GM21526 (cell line): Measurements from ENCODE around the gene BACH2.
"Not testable (repeated sequence)": the region's sequence is repeated elsewhere in the genome, so short reads cannot be mapped to it uniquely, and the experiment has no call there.

Source experiments
- ATAC-seq: cut with Tn5 transposase; IDR thresholded peaks from one replicate; pipeline ENCODE4 v1.9.1; 2021; ENCODE audit warnings: moderate library complexity; ENCODE audit not compliant: unreplicated experiment, low FRiP score

The BACH2 gene

GRCh38 chr6:90136176-90136575 is 160.5 kb downstream of the BACH2 start:
- ATAC-seq: no peak

- ATAC-seq: no peak
These were observed 161.0 kb downstream of the BACH2 start for GRCh38 chr6:90135667-90136066.

DNA sequence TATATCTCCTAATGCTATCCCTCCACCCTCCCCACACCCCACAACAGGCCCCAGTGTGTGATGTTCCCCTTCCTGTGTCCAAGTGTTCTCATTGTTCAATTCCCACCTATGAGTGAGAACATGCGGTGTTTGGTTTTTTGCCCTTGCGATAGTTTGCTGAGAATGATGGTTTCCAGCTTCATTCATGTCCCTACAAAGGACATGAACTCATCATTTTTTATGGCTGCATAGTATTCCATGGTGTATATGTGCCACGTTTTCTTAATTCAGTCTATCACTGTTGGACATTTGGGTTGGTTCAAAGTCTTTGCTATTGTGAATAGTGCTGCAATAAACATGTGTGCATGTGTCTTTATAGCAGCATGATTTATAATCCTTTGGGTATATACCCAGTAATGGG is 163.0 kb downstream of the BACH2 start:
- ATAC-seq: not testable (repeated sequence)

GRCh38 chr6:90131614-90132423 is 164.8 kb downstream of the BACH2 start:
- no peak for ATAC-seq

DNA sequence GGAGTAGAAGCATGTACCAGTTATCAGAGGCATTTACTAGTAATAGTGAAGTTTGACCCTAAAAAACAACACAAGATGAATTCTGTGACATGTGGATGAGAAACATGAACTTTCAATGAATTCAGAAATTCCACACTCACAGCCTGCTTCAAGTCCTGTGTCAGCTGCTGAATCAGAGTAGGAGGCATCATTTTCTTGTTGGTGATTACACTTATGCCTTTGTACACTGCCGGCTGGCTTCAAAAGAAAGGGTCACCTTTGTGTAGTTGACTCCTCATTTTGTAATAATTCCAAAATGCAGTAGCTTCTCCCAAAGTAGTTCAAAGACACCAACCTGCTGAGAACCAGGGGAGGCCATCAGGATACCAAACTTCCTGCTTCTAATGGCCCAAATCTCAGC is 165.5 kb downstream of the BACH2 start:
- ATAC-seq: no peak

- ATAC-seq: not testable (repeated sequence)
These were observed 168.0 kb downstream of the BACH2 start for GRCh38 chr6:90128687-90129086.

DNA sequence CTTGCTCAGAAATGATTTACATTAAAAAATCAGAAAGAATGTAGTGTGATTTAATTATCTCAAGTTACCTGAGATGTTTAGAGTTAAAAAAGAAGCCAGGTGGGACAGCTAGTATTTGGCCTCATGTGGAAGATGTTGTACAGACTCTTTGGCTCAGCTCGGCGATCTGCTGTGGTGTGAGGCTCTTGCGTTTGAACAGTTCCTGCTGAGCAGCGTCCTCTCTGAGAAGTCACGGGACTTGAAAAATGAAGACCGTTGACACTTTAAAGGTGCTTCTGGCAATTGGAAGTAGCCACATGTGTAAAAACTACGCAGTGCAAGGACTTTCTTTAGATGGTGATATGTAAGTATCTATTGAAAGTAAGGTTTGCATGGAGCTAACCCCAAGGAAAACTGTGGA is 169.0 kb downstream of the BACH2 start:
- ATAC-seq: no peak

- no peak for ATAC-seq
These were observed 169.8 kb downstream of the BACH2 start for GRCh38 chr6:90126839-90127238.

- ATAC-seq: no peak
These were observed 170.5 kb downstream of the BACH2 start for GRCh38 chr6:90126181-90126580.

- no peak for ATAC-seq
These were observed 171.7 kb downstream of the BACH2 start for GRCh38 chr6:90124874-90125510.

DNA sequence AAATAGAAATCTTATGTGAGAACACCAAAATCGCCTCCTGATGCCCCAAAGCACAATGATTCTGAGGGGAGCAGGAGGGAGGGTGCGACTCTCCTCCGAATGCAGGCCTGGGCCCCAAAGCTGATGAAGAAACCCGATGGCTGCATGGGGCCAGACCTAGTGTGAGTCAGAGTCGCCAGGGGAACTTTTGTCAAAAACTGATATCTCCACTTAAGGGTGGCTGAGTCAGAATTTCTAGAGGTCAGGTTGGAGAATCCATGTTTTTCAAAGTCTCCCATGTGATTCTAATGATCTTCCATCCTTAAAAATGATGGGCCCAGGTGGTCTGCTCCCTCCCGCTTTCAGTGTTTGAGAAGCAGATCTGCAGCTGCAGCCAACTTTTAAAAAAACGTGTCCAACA is 172.8 kb downstream of the BACH2 start:
- no peak for ATAC-seq

DNA sequence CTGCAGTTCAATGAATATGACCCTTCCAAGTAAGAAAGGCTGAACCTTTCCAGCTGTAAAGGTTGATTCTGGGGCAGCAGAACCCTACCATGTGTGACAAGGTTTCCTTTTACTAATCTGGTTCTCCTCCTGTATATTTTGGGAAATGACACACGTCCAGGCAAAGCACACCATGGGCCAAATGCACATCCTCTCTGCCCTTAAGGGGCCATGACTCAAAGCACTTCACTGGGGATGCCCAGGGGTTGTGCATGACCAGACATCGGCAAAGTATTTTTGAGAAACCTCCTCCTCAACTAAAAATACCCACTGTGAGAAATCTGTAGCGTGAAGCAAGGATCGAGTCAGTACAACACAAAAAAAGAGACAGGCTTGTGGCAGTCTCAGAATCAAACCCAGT is 174.7 kb downstream of the BACH2 start:
- no peak for ATAC-seq

GRCh38 chr6:90120327-90120726 is 176.3 kb downstream of the BACH2 start:
- no peak for ATAC-seq

DNA sequence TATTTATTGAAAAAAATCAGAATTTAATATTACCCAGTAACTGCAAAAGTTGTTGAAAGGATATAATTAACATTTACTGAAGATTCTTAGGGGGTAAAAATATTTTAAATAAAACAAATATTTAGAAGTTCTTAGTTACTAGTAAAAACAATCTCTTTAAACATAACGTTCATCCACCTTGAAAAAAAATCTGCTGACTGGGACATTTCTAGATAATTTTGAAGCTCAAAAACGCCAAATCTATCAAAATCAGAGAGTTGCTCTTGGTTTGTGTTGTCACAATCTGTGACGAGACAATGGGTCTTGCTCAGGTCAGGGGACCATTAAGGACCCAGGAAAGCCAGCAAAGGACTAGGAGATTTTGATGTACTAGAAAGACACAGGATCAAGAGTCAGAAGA is 177.0 kb downstream of the BACH2 start:
- no peak for ATAC-seq

DNA sequence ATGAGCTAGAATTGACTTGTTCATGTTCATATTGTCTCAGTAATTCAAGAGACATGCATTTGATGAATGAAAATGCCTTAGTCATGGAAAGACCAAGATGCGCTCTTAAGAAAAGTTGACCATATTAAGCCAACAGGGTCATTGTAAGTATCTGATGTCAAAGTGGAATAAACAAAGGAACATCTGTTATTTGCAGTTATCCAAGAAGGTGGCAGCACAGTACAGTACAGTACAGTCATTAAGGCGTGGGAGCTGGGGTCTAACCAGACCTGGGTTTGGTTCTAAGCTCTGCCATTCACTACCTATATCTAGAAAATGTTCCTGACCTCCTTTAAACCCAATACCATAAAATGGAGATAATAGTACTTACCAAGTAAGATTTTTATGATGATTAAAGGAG is 178.1 kb downstream of the BACH2 start:
- no peak for ATAC-seq

DNA sequence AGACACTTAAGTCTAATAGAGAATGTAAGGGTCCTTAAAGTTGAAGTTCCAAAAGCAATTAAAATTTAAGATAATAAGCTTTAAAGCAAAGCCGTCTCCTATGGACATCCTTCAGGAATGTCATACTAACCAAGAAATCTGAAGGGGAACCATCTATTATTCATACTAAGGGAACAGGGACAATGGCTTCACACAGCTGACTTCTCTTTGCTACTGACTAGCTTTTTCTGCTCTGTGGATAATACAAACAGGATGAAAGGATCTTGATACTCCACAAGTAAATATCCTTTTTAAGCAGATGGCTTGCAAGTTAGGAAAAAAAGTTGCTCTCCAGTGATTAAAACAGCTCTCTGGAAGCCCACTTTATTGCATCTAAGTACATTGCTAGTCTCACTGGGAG is 178.6 kb downstream of the BACH2 start:
- ATAC-seq: no peak

DNA sequence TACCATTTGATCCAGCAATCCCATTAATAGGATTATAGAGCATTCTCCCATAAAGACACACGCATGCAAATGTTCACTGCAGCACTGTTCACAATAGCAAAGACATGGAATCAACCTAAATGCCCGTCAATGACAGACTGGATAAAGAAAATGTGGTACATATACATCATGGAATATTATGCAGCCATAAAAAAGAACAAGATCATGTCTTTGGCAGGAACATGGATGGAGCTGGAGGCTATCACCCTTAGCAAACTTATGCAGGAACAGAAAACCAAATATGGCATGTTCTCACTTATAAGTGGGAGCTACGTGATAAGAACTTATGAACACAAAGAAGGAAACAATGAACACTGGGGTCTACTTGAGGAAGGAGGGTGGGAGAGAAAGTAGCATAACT is 180.5 kb downstream of the BACH2 start:
- ATAC-seq: not testable (repeated sequence)

DNA sequence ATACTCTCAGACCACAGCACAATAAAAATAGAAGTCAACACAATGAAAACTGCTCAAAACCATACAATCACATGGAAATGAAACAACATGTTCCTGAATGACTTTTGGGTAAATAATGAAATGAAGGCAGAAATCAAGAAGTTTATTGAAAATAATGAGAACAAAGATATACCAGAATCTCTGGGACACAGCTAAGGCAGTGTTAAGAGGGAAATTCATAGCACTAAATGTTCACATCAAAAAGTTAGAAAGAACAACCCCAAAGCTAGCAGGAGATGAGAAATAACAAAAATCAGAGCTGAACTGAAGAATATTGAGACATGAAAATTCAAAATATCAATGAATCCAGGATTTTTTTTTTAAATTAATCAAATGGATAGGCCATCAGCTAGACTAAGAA is 183.3 kb downstream of the BACH2 start:
- no peak for ATAC-seq

DNA sequence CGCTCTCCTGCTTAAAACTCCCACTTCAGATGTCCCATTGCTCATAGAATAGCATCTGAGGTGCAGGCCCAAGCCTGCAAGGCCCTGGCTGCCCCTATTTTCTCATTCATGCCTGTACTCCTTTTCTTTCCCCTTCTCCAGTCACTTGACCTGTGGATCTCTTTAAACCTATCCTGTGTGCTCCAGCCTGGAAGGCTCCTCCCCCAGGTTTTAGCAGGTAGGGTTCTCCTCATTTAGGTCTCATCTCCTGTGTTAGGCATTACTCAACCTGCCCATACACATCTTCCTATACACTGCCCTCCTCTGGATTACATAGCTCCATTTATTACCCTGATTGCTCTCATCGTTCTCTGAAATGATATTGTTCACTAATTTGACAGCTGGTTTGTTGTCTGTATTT is 185.3 kb downstream of the BACH2 start:
- no peak for ATAC-seq

GRCh38 chr6:90110971-90111370 is 185.7 kb downstream of the BACH2 start:
- no peak for ATAC-seq

DNA sequence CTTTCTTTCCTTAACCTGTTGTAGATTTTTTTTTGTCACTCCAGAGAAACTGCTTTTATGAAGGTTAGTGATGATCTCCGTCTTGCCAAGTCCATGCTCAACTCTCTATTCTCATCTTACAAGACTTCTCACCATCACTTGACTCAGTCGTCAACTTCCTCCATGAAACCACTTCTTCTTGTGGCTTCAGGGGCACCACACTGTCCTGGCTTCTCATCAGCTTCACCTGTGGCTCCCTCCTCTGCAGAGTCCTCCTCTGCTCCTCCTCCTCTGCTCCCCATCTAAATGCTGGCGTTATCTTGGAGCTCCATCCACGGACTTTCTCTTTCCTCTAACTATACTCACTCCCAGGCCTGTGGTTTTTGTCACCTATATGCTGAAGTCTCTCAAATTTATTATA is 187.5 kb downstream of the BACH2 start:
- no peak for ATAC-seq

- ATAC-seq: peak; percentile 88
These were observed 188.8 kb downstream of the BACH2 start for GRCh38 chr6:90107771-90108282.
